Esophagus squamous epithelium (tissue), 5 donors: ENCODE data around the gene SFT2D2. TPM values are rescaled to one million over a fixed set of nuclear protein-coding genes. Genes with fewer than 3 reads are reported as not detected.
"Not testable (repeated sequence)": the region's sequence is repeated elsewhere in the genome, so short reads cannot be mapped to it uniquely, and the experiment has no call there.

Experiments
- DNase-seq: peaks from one replicate; lab custom pipeline; 2025; lab: John Stamatoyannopoulos, UW
- H3K27ac ChIP-seq, 4 donors: fragments of 200-600 bp; sonication (generic); one replicate each; pipeline ENCODE4 v1.5.1; 2016 to 2019; ENCODE audit warnings: mild to moderate bottlenecking in 1 of 4
- H3K27me3 ChIP-seq, 4 donors: fragments of 200-600 bp; sonication (generic); 1 replicate in 3 of 4; 2 replicates in 1 of 4; pipeline versions ENCODE4 v1.5.1 to v1.6.0; 2017 to 2021; ENCODE audit warnings: antibody characterized with exemption in 1 of 4
- H3K36me3 ChIP-seq, 3 donors: fragments of 200-600 bp; sonication (generic); one replicate each; pipeline ENCODE4 v1.5.1; 2016 to 2019
- H3K4me1 ChIP-seq, 3 donors: fragments of 200-600 bp; sonication (generic); one replicate each; pipeline ENCODE4 v1.5.1; 2017 to 2019
- H3K4me3 ChIP-seq, 4 donors: fragments of 200-600 bp; sonication (generic); 1 replicate in 3 of 4; 2 replicates in 1 of 4; pipeline ENCODE4 v1.5.1; 2016 to 2019; ENCODE audit warnings: mild to moderate bottlenecking in 2 of 4, moderate library complexity in 1 of 4
- H3K9me3 ChIP-seq, 3 donors: fragments of 200-600 bp; sonication (generic); one replicate each; pipeline ENCODE4 v1.5.1; 2016 to 2019
- CTCF ChIP-seq, 6 experiments: fragments of 450-650 bp in 4 of 6; fragments of 200-600 bp in 2 of 6; sonication (generic) in 2 of 6; IDR thresholded peaks; one replicate each; pipeline ENCODE4 v1.5.1; 2016 to 2019; ENCODE audit warnings: antibody characterized with exemption in 6 of 6, mild to moderate bottlenecking in 4 of 6, moderate library complexity in 4 of 6
- POLR2A ChIP-seq, 4 donors: fragments of 450-650 bp; IDR thresholded peaks; one replicate each; pipeline ENCODE4 v1.6.1; 2017; ENCODE audit warnings: antibody characterized with exemption in 4 of 4, mild to moderate bottlenecking in 4 of 4, moderate library complexity in 3 of 4
- WGBS, 2 donors: methylation state at CpG; one replicate each; pipeline ENCODE4 v1.1.5; 2018; 5-methylcytosine and 5-hydroxymethylcytosine counted together
- intact Hi-C: fragments of 100-400 bp; cut with DNase I; formaldehyde crosslinking; loops from one replicate; pipeline ENCODE4 v1.15.0; 2022
- total RNA-seq, 4 donors: library from RNA; depleted of rRNA; stranded (reverse); fragments of >200 nt; gene quantifications; one replicate each; pipeline ENCODE4 v1.1.0, GENCODE V29; 2016
- donor health status: DM: yes; HTN: yes; CAD: no.

SFT2D2 gene
- total RNA-seq, 4 donors from 2014 or later, result 34.0 to 44.1 (median 40.1) TPM

DNA sequence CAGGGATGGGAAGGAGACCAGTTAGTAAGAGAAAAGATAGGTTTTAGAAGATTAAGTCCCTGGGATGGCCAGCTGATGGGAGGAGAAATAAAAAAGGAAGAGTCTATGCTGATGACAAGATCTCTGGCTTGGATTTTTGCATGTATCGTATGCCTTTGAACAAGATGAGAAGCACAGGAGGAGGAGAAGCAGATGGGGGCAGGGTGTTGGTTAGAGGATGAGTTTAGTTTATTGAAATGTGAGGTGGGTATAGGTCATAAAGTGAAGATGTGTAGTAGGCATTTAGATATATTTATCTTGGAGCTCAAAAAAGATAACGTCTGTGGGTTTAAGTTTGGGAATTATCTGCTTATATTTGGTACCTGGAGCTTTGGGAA lies 45.7 kb upstream of the SFT2D2 start:
- intact Hi-C loops, result no loop called here
- H3K4me1 ChIP-seq, result peaks cover 0 to 32% (median 11%) of the 10 kb centered on the region in 3 donors
- peak overlapping the region; percentile 88 to 92 (median 90) for H3K4me3 ChIP-seq
- no peaks in the 10 kb centered on the region for H3K9me3 ChIP-seq
- peak overlapping the region; percentile 92 to 96 (median 94) for H3K27ac ChIP-seq
- no peaks in the 10 kb centered on the region for H3K27me3 ChIP-seq
- WGBS, 2 donors, result 18 to 25% methylated on average over 2 of the region's 2 CpGs
- TF ChIP-seq CTCF (IDR thresholded peaks at IDR 0.05) (no peak), POLR2A (IDR thresholded peaks at IDR 0.05) (no peak)
- DNase-seq, result no peak
- H3K36me3 ChIP-seq, result peaks cover 0 to 12% (median 0%) of the 10 kb centered on the region in 3 donors

DNA sequence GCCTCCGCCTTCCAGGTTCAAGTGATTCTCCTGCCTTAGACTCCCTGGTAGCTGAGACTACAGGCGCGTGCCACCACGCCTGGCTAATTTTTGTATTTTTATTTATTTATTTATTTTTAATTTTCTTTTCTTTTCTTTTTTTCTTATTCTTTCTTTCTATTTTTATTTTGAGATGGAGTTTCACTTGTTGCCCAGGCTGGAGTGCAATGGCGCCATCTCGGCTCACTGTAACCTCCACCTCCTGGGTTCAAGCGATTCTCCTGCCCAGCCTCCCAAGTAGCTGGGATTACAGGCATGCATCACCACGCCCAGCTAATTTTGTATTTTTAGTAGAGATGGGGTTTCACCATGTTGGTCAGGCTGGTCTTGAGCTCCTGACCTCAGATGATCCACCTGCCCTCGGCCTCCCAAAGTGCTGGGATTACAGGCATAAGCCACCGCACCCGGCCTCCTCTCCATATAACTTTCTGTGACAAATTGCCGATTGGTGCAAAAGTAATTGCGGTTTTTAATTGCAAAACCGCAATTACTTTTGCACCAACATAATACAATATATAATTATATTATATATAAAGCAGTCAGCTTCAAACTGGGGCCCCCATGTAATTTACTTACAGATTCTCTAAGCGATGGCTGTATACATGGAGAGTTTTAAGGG lies 44.6 kb upstream of the SFT2D2 start:
- H3K9me3 ChIP-seq, H3K4me3 ChIP-seq, H3K27me3 ChIP-seq, intact Hi-C loops, DNase-seq, H3K27ac ChIP-seq: not testable (repeated sequence)
- Histone ChIP-seq H3K36me3 (peaks cover 0 to 23% (median 0%) of the 10 kb centered on the region in 3 donors), H3K4me1 (peaks cover 0 to 32% (median 11%) of the 10 kb centered on the region in 3 donors)
- 90 to 94% methylated on average over 15 of the region's 15 CpGs for WGBS, 2 donors

GRCh38 chr1:168187177-168187576 lies 38.6 kb upstream of the SFT2D2 start:
- Histone ChIP-seq H3K27me3 (no peaks in the 10 kb centered on the region), H3K36me3 (peaks cover 0 to 82% (median 14%) of the 10 kb centered on the region in 3 donors), H3K4me1 (peaks cover 0 to 6% (median 0%) of the 10 kb centered on the region in 3 donors), H3K9me3 (no peaks in the 10 kb centered on the region), H3K27ac (no peak overlapping the region), H3K4me3 (no peak overlapping the region)
- DNase-seq, result no peak
- intact Hi-C loops, result no loop called here
- TF ChIP-seq CTCF (IDR thresholded peaks at IDR 0.05) (no peak), POLR2A (IDR thresholded peaks at IDR 0.05) (no peak)

DNA sequence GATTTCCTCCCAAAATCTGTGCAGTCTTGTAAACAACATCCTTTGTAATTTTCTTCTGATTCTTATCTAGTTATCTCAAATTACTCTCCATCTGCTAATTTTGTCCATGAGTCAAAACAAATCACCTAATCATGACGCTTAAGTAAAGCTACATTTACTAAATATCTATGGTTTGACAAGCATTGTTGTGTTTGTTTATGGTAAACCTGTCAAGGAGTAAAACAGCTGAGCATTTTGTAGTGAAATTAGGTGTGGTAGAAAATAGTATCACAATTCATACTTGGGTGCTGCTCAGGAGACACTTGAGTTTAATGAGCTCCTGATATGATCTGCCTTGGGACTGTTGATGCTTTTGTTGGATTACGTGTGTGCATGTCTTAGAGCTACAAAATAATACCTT lies 35.4 kb upstream of the SFT2D2 start:
- H3K9me3 ChIP-seq, result no peaks in the 10 kb centered on the region
- no peak for DNase-seq
- H3K27ac ChIP-seq, result no peak overlapping the region
- no peaks in the 10 kb centered on the region for H3K4me1 ChIP-seq
- intact Hi-C loops, result no loop called here
- TF ChIP-seq CTCF (IDR thresholded peaks at IDR 0.05), result no peak
- TF ChIP-seq POLR2A (IDR thresholded peaks at IDR 0.05), result no peak
- no peaks in the 10 kb centered on the region for H3K27me3 ChIP-seq
- no peak overlapping the region for H3K4me3 ChIP-seq
- 73 to 85% methylated on average over 2 of the region's 2 CpGs for WGBS, 2 donors
- peaks cover 0 to 99% (median 14%) of the 10 kb centered on the region in 3 donors for H3K36me3 ChIP-seq

GRCh38 chr1:168195199-168196135 lies 30.3 kb upstream of the SFT2D2 start:
- no peaks in the 10 kb centered on the region for H3K27me3 ChIP-seq
- DNase-seq, result no peak
- H3K27ac ChIP-seq, result no peak overlapping the region
- H3K4me3 ChIP-seq, result no peak overlapping the region
- intact Hi-C loops, result no loop called here
- H3K36me3 ChIP-seq, result peaks cover 0 to 98% (median 5%) of the 10 kb centered on the region in 3 donors
- no peaks in the 10 kb centered on the region for H3K9me3 ChIP-seq
- H3K4me1 ChIP-seq, result no peaks in the 10 kb centered on the region
- WGBS, 2 donors, result 93 to 95% methylated on average over 4 of the region's 4 CpGs
- no peak for TF ChIP-seq POLR2A (IDR thresholded peaks at IDR 0.05)

GRCh38 chr1:168199056-168199455 lies 26.7 kb upstream of the SFT2D2 start:
- TF ChIP-seq CTCF (IDR thresholded peaks at IDR 0.05) (no peak), POLR2A (IDR thresholded peaks at IDR 0.05) (no peak)
- Histone ChIP-seq H3K27ac (no peak overlapping the region), H3K4me3 (no peak overlapping the region), H3K36me3 (peaks cover 0 to 77% (median 0%) of the 10 kb centered on the region in 3 donors), H3K4me1 (peaks cover 0 to 16% (median 0%) of the 10 kb centered on the region in 3 donors), H3K9me3 (no peaks in the 10 kb centered on the region), H3K27me3 (no peaks in the 10 kb centered on the region)
- no peak for DNase-seq
- WGBS, 2 donors, result 51 to 60% methylated on average over 3 of the region's 3 CpGs
- intact Hi-C loops, result no loop called here
